Activated naive CD4-positive, alpha-beta T cell treated with anti-CD3 and anti-CD28 coated beads, Interleukin-2, amount 50 U/mL, for 16 hours (primary cell): Measurements from ENCODE around the gene BMPR2.

ENCODE experiments used
- DNase-seq: peaks from one replicate; pipeline ENCODE4 v3.0.0-alpha.2; 2020

The BMPR2 gene

DNA sequence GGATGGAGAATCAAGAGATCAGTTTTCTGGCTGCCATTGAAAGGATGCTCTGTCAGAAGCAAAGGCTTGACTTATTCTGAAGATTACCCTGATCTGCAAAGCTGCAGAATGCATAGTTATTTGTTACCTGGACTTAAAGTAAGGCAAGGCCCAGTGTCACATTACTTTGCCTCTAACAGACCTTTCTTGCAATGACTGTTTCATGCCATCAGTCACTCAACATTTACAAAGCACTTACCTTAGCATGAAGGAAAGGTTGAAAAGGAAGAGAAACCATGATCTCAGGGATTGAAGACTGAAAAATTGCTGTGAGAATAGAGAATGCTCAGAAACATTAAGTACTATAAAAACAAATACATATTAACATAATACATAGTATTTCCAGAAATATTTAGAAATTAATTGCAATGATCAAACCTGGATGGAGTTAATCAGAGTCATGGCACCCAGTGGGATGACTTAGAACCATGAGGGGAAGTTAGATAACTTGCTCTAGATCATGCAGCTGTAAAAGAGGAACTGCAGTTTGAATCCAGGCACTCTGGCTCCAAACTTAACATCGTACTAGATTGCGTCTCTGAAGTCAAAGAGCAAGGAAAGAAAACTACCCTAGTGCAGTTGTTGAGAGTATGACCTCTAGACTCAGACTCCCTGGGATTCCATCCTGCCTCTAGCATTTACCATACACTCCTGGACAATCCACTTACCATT lies 232.2 kb downstream of the BMPR2 start:
- DNase-seq, result no peak

DNA sequence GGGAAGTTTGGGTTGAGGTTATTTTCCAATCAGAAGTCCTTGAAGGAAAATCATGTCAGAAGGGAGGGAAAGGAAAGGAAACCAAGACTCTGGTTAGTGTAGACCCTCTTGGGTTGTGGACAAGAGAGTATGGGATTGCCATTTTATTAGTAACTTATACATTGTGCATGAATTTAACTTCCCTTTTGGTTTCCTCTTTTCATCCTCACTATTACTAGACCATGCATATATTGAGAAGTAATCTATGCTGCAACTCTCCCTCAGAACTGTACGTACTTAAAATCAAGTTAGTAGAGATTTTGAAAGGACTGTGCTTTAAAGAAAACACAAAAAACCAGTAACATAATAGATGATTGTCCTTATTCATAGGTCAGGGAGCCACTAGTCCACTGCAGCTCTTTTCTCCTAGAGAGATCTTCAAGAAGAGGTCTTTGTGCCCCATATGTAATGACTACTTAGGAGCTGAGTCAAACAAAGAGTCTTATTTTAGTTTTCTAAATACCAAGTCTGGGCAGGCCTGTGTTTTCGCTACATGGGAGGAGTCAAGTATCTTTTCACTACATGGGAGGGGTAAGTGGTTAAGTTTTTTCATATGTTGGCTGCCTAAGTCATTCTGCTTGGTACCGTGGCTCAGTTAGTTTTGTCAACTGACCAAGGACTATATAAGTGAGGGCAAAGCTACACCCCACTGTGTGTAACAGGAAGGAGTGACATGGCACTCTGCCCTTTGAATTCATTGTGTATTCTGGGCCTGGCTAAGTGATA lies 233.4 kb downstream of the BMPR2 start:
- DNase-seq, result no peak

DNA sequence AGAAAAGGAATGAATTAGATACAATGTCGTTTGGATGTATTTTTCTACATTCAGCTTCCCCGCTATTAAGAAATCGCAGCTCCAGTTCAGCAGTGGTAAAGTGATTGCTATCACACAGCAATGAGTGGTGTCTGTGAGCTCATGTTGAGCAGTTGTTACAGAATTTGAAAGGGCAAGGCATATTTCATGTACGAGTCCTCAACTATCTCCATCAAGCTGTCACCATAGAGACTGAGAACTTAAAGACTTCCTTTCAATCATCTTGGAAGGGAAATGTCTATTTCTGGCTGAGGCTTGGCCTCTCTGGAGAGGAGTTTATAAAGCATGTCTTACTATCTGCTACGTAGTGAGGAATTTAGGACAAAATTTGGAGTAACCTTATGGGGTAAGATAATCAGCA lies 234.3 kb downstream of the BMPR2 start:
- no peak for DNase-seq

DNA sequence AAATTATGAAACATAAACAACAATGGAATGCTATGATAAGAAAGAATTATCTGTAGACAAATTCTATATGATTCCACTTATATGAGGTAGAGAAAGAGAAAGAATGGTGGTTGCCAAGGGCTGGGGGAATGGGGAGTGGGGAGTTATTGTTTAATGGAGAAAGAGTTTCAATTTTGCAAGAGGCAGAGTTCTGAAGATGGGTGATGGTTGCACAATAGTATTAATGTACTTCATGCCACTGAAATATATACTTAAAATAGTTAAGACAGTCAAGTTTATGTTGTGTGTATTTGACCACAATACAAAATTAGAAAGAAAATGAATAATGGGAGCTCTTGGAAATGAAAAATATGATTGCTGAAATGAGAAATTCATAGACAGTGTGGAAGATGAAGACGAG lies 236.0 kb downstream of the BMPR2 start:
- DNase-seq, result no peak

DNA sequence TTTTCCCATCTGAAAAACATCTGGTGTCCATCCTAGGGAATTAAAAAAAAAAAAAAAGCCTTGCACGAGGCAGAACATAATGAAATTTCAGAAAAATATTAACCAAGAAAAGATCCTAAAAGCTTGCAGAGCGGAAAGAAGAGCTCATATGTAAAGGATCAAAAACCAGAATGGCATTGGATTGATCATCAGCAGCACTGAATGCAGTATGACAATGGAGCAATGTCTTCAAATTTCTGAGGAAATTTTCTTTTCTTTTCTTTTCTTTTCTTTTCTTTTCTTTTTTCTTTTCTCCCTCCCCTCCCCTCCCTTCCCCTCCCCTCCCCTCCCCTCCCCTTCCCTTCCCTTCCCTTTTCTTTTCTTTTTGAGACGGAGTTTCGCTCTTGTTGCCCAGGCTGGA lies 237.4 kb downstream of the BMPR2 start:
- no peak for DNase-seq
